Measurements from ENCODE around the gene HADHA. TPM values are rescaled to one million over a fixed set of nuclear protein-coding genes. Genes with fewer than 3 reads are reported as not detected.

HADHA gene
- total RNA-seq, 1 experiment from 2014 or later, result 131 TPM

DNA sequence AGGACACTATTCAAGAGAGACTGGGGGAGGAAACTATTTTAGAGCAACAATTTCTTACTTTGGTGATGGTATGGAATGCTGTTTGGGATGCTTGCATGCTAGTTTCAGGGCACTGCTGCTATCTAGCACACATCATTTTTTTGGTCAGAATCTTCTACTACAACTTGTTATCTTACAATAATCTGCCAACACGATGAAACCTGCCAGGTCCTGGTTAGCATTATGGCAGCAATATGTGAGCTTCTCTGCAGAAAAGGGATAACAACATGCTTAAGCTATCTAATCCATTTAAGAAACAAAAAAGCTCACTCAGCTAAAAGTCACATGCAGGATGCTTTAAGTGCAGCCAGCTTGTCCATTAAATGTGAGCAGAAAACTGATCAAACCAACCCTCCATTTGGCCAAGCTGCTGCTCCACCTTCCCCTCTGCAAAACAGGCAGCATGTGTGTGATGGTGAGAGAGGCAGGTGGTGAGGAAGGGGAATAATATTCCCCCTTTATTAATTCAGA is 41.4 kb downstream of the HADHA start:
- H3K36me3 ChIP-seq (ENCODE audit: low read depth, low read length), result peaks cover 32% of the 10 kb centered on the region
- TF ChIP-seq EZH2phosphoT487 (IDR thresholded peaks at IDR 0.05; ENCODE audit: borderline replicate concordance, low read length) (no peak), CTCF (conservative IDR thresholded peaks at IDR 0.05; ENCODE audit: low read depth, low read length) (no peak), EZH2 (IDR thresholded peaks at IDR 0.05; ENCODE audit: low read length, unreplicated experiment) (no peak)

DNA sequence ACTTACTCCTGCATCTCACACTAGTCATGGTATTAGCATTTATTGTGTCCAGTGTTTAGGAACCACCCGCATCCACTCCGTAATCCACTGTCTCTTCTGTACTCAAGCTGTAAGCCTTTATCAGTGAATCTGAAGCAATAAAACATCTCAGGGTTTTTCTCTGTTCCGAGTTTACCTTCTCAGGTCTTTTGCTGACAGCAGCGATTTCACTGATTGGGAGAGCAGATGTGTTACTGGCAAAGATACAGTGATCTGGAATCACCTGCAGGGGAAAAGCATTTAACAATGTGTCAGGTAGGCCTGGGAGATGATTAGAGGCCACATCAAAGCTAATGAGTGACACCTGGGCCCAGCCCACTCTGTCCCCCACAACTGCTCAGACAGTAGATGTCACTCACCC is 46.9 kb downstream of the HADHA start:
- Histone ChIP-seq H3K9me2 (replicated peaks; ENCODE audit: low read length) (no peaks in the 10 kb centered on the region), H3K9ac (ENCODE audit: low read length) (no peak overlapping the region), H3K4me2 (ENCODE audit: low read length) (no peak overlapping the region), H3K27me3 (ENCODE audit: low read length) (no peaks in the 10 kb centered on the region), H3K36me3 (ENCODE audit: low read depth, low read length) (peaks cover 53% of the 10 kb centered on the region), H3K4me3 (ENCODE audit: low read length) (no peak overlapping the region), H3K4me1 (ENCODE audit: insufficient read depth, low read length) (no peaks in the 10 kb centered on the region), H2AFZ (ENCODE audit: low read length) (no peak overlapping the region), H3K9me3 (ENCODE audit: low read length) (no peaks in the 10 kb centered on the region), H4K20me1 (ENCODE audit: low read length) (no peaks in the 10 kb centered on the region), H3K27ac (ENCODE audit: low read length) (no peak overlapping the region), H3F3A (ENCODE audit: low read length, unreplicated experiment) (no peaks in the 10 kb centered on the region), H3K79me2 (ENCODE audit: low read length) (no peaks in the 10 kb centered on the region)
- DNase-seq (no peak), ATAC-seq (no peak)
- ChIA-PET CTCF (no interaction called here), POLR2A (ENCODE audit: unreplicated experiment) (no interaction called here)
- intact Hi-C loops (cut with micrococcal nuclease), result no loop called here
- TF ChIP-seq CTCF (conservative IDR thresholded peaks at IDR 0.05; ENCODE audit: low read depth, low read length), result no peak
- TF ChIP-seq EZH2 (IDR thresholded peaks at IDR 0.05; ENCODE audit: low read length, unreplicated experiment), result no peak
- TF ChIP-seq EZH2phosphoT487 (IDR thresholded peaks at IDR 0.05; ENCODE audit: borderline replicate concordance, low read length), result no peak
- no TSS peak for BruUV-seq (replicated peaks)

More for the DNA sequence above, 41.4 kb downstream of the HADHA start:
- DNase-seq (no peak), ATAC-seq (no peak)
- ChIA-PET POLR2A (ENCODE audit: unreplicated experiment) (no interaction called here), CTCF (no interaction called here)
- Histone ChIP-seq H3K9me3 (ENCODE audit: low read length) (no peaks in the 10 kb centered on the region), H3K4me1 (ENCODE audit: insufficient read depth, low read length) (no peaks in the 10 kb centered on the region), H3F3A (ENCODE audit: low read length, unreplicated experiment) (no peaks in the 10 kb centered on the region), H3K4me2 (ENCODE audit: low read length) (no peak overlapping the region), H2AFZ (ENCODE audit: low read length) (no peak overlapping the region), H3K9ac (ENCODE audit: low read length) (no peak overlapping the region), H3K79me2 (ENCODE audit: low read length) (no peaks in the 10 kb centered on the region), H3K27me3 (ENCODE audit: low read length) (no peaks in the 10 kb centered on the region), H4K20me1 (ENCODE audit: low read length) (no peaks in the 10 kb centered on the region), H3K9me2 (replicated peaks; ENCODE audit: low read length) (no peaks in the 10 kb centered on the region), H3K4me3 (ENCODE audit: low read length) (no peak overlapping the region), H3K27ac (ENCODE audit: low read length) (no peak overlapping the region)
- BruUV-seq (replicated peaks), result no TSS peak
- intact Hi-C loops (cut with micrococcal nuclease), result no loop called here

DNA sequence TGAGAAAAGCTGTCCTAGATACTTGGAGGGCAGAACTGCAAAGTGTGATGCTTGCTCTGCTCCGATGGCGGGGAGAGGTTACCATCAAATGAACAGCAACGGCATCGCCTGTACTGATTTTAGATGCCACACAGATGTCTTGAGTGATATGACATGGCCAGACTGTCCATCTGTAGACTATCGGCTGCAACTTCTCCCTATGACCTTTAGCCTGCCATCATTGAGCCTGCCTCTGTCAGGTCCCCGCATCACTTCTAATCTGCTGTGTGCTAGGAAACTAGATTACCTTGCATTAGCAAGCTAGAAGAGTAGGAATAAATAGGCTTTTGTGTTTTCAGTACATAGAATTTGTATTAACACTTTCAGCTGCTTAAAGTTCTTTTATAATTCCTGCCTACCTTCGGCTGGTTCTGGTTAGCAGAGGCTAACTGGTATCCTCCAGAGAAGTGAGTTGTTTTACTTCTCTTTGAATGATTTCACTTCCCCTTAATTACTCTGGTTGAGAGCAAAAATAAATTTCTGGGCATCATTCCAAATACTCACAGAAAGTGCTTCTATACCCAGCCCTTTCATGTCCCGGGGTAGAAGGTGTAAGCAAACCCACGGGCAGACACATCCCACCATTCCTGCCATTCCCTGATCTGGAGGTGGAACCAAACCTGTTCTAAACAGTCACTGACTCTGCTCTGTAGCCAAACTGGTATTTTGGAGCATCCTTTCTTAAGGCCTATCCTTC is 47.6 kb downstream of the HADHA start:
- ChIA-PET CTCF (no interaction called here), POLR2A (ENCODE audit: unreplicated experiment) (no interaction called here)
- ATAC-seq, result no peak
- no peak for DNase-seq
- intact Hi-C loops (cut with micrococcal nuclease), result no loop called here
- no peak overlapping the region for H3K4me3 ChIP-seq (ENCODE audit: low read length)
- no peaks in the 10 kb centered on the region for H3K4me1 ChIP-seq (ENCODE audit: insufficient read depth, low read length)
- no peaks in the 10 kb centered on the region for H3K27me3 ChIP-seq (ENCODE audit: low read length)
- no peaks in the 10 kb centered on the region for H3K9me3 ChIP-seq (ENCODE audit: low read length)
- H4K20me1 ChIP-seq (ENCODE audit: low read length), result no peaks in the 10 kb centered on the region
- no peak overlapping the region for H3K9ac ChIP-seq (ENCODE audit: low read length)
- H2AFZ ChIP-seq (ENCODE audit: low read length), result no peak overlapping the region
- H3K27ac ChIP-seq (ENCODE audit: low read length), result no peak overlapping the region
- BruUV-seq (replicated peaks), result no TSS peak
- H3K9me2 ChIP-seq (replicated peaks; ENCODE audit: low read length), result no peaks in the 10 kb centered on the region
- no peak overlapping the region for H3K4me2 ChIP-seq (ENCODE audit: low read length)
- H3F3A ChIP-seq (ENCODE audit: low read length, unreplicated experiment), result no peaks in the 10 kb centered on the region
- no peaks in the 10 kb centered on the region for H3K79me2 ChIP-seq (ENCODE audit: low read length)
- peaks cover 50% of the 10 kb centered on the region for H3K36me3 ChIP-seq (ENCODE audit: low read depth, low read length)
- no peak for TF ChIP-seq EZH2 (IDR thresholded peaks at IDR 0.05; ENCODE audit: low read length, unreplicated experiment)
- no peak for TF ChIP-seq EZH2phosphoT487 (IDR thresholded peaks at IDR 0.05; ENCODE audit: borderline replicate concordance, low read length)
- no peak for TF ChIP-seq CTCF (conservative IDR thresholded peaks at IDR 0.05; ENCODE audit: low read depth, low read length)
